Parietal lobe (tissue), 2 donors: Measurements from ENCODE around the gene ARMC7. TPM values are rescaled to one million over a fixed set of nuclear protein-coding genes. Genes with fewer than 3 reads are reported as not detected.

Source experiments
- small RNA-seq: library from RNA; depleted of rRNA; stranded (forward); fragments of <200 nt; gene quantifications from one replicate; pipeline ENCODE3, GENCODE V24; 2014; ENCODE audit warnings: low replicate concordance
- total RNA-seq: library from RNA; depleted of rRNA; stranded (reverse); fragments of >200 nt; gene quantifications from one replicate; pipeline ENCODE4 v1.2.3, GENCODE V29; 2014

ARMC7 gene
- 4.7 TPM for total RNA-seq

GRCh38 chr17:75109407-75110233 is at the start of gene ARMC7:
TSS of gene ARMC7 (plus strand) at chr17:75109969. CDS start at chr17:75110289, 320 bp downstream.

GRCh38 chr17:75087558-75088453 is 22.0 kb upstream of the ARMC7 start, which contains the start of gene SLC16A5:
TSS of gene SLC16A5 (plus strand) at chr17:75087954. CDS start at chr17:75093637, 5,683 bp downstream.

DNA sequence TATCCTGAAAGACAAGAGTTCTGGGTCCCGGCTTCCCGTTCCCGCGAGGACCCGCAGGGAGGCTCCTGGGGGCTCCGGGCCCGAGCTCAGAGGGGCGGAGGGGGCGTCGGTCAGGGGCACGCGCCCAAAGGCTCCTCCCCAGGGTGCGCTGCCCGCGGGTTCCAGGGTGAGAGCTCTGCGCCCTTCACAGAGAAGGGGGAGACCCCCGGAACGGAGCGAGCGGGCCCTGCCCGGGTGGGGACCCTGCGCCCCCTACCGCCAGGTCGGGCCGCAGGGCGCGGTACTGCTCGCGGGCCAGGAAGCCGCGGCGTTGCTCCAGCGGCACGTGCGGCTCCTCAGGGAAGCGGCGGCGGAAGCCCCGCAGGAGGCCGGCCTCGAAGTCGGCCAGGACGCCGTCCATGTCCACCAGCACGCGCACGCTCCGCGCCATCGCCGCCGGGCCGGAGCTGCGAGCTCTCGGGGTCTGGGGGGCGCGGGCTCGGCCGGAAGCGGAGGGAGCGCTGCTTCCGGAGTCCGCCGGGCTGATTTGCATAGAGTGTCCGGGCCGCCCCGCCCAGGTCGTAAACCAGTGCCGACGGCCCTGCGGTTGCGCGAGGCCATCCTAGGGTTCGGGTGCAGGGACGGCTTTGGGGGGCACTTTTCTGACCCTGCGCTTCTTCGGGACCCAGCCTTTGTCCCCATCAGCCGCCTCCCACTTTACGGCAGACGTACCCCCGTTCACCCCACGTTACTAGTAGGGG is 21.7 kb downstream of the ARMC7 start, which contains the start of gene NT5C:
Gene NT5C (minus strand): TSS at position 465 of the 740 bp plus-strand sequence. CDS start 35 bp downstream, at position 430.

DNA sequence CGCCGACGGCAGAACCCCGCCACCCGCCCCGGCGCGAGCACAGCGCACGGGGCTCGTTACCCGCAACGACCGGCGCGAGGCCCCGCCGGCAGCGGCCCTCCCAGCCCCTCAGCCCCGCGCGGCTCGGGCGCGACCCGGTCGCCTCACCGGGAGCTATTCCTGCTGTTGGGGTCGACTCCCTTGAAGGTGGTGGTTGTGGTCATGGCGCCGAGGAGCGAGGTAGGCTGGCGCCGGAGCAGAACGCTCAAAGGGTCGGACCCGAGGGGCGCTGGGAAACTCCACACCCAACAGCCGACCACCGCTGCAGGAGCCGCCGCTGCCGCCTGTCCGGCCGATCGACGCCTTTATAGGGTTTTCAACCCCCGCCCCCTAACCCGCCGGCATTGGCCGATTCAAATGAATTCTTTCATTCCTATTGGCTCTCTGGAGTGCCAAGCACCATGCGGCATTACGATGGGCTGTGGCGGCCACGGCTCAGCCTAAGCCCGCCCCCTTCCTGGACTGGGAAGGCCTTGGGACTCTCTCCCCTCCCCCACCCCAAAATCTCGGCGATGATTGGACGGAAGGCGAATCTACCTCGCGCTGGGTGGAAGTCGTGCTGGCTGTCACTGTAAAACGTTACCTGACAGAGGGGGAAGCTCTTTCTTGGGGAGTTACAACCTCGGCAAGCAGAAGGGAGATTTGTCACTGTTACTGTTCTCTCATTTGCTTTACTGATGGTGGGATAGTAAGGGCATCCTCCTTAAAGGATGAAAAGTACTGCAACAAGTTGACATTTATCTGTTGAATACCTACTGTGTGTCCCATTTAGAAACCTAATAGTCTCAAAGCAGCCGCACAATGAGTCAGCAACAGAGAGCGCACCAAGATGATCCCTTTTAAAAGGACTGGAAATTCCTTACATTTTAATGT is 44.7 kb downstream of the ARMC7 start, which contains the start of gene JPT1:
Gene JPT1 (minus strand): TSS at position 318 of the 912 bp plus-strand sequence. CDS start 115 bp downstream, at position 203.

Small RNA genes within 50 kb of the gene (small RNA-seq; reads per million reads assigned to genes)
- gene AC111186.1, result not detected
- gene RF00019, result not detected

Other genes with a start within 250 kb of the ARMC7 start
- 4.1 TPM for gene FDXR, start 237.0 kb upstream of the ARMC7 start, total RNA-seq
- gene FADS6, start 216.3 kb upstream of the ARMC7 start, total RNA-seq, result not detected
- gene USH1G, start 186.7 kb upstream of the ARMC7 start, total RNA-seq, result not detected
- gene OTOP2, start 185.7 kb upstream of the ARMC7 start, total RNA-seq, result not detected
- not detected for gene OTOP3, start 174.1 kb upstream of the ARMC7 start, total RNA-seq
- gene HID1, start 137.2 kb upstream of the ARMC7 start, total RNA-seq, result 30.4 TPM
- 8.8 TPM for gene CDR2L, start 122.3 kb upstream of the ARMC7 start, total RNA-seq
- gene MRPL58, start 97.3 kb upstream of the ARMC7 start, total RNA-seq, result 11.3 TPM
- gene ATP5PD, start 63.0 kb upstream of the ARMC7 start, total RNA-seq, result 92.0 TPM
- gene KCTD2, start 62.7 kb upstream of the ARMC7 start, total RNA-seq, result 34.1 TPM
- gene SLC16A5, start 22.0 kb upstream of the ARMC7 start, total RNA-seq, result 1.3 TPM
- 23.2 TPM for gene NT5C, start 21.8 kb downstream of the ARMC7 start, total RNA-seq
- gene JPT1, start 44.5 kb downstream of the ARMC7 start, total RNA-seq, result 451 TPM
- gene SUMO2, start 73.0 kb downstream of the ARMC7 start, total RNA-seq, result 135 TPM
- gene NUP85, start 95.7 kb downstream of the ARMC7 start, total RNA-seq, result 38.8 TPM
- 16.3 TPM for gene GGA3, start 151.6 kb downstream of the ARMC7 start, total RNA-seq
- gene MRPS7, start 151.9 kb downstream of the ARMC7 start, total RNA-seq, result 29.4 TPM
- gene MIF4GD, start 161.3 kb downstream of the ARMC7 start, total RNA-seq, result 6.9 TPM
- gene SLC25A19, start 179.5 kb downstream of the ARMC7 start, total RNA-seq, result 11.9 TPM